HepG2 (cell line): ENCODE data around the gene YIPF4. TPM values are rescaled to one million over a fixed set of nuclear protein-coding genes. Genes with fewer than 3 reads are reported as not detected.

ENCODE experiments used
- ARNT ChIP-seq: fragments of 450-650 bp; IDR thresholded peaks from 2 replicates; pipeline ENCODE4 v1.6.1; 2017
- DNMT3B ChIP-seq: conservative IDR thresholded peaks from 2 replicates; pipeline ENCODE4 v1.6.1; 2016; ENCODE audit warnings: missing biosample characterization, control low read depth
- GMEB2 ChIP-seq: IDR thresholded peaks from 2 replicates; pipeline ENCODE4 v1.6.1; 2016; ENCODE audit warnings: missing biosample characterization, missing genetic modification reagents, low read depth
- HDAC2 ChIP-seq: sonication (generic); formaldehyde crosslinking; IDR thresholded peaks from 2 replicates; pipeline ENCODE4 v1.4.0; 2020; ENCODE audit warnings: missing genetic modification reagents
- HNRNPUL1 ChIP-seq: fragments of 200-400 bp; formaldehyde crosslinking; IDR thresholded peaks from 2 replicates; pipeline ENCODE4 v1.6.1; 2017; ENCODE audit warnings: low read depth, mild to moderate bottlenecking, low read length, moderate library complexity
- MTA3 ChIP-seq: sonication (generic); formaldehyde crosslinking; IDR thresholded peaks from 2 replicates; pipeline ENCODE4 v1.4.0; 2020; ENCODE audit warnings: missing genetic modification reagents
- NFE2L2 ChIP-seq: fragments of 150-350 bp; IDR thresholded peaks from 2 replicates; pipeline ENCODE4 v1.6.1; 2014; ENCODE audit warnings: low read length
- RBM22 ChIP-seq: fragments of 200-400 bp; formaldehyde crosslinking; optimal IDR thresholded peaks from 2 replicates; pipeline ENCODE3; 2017; ENCODE audit warnings: mild to moderate bottlenecking, low read length, moderate library complexity
- RBM39 ChIP-seq: fragments of 200-400 bp; formaldehyde crosslinking; IDR thresholded peaks from one replicate; pipeline ENCODE4 v1.6.1; 2018; ENCODE audit warnings: antibody characterized with exemption, mild to moderate bottlenecking, low read depth, low read length; ENCODE audit not compliant: poor library complexity, severe bottlenecking
- RFXANK ChIP-seq: IDR thresholded peaks from 2 replicates; pipeline ENCODE4 v1.6.1; 2016
- SUZ12 ChIP-seq: fragments of 150-350 bp; IDR thresholded peaks from 2 replicates; pipeline ENCODE4 v1.6.1; 2014; ENCODE audit warnings: low read depth, low read length
- TFE3 ChIP-seq: IDR thresholded peaks from 2 replicates; pipeline ENCODE4 v1.6.1; 2016
- THAP7 ChIP-seq: sonication (generic); formaldehyde crosslinking; IDR thresholded peaks from 2 replicates; pipeline ENCODE4 v1.8.1; 2023; ENCODE audit warnings: mild to moderate bottlenecking, missing genetic modification reagents
- TRIM24 ChIP-seq: sonication (generic); formaldehyde crosslinking; IDR thresholded peaks from 2 replicates; pipeline ENCODE4 v1.8.0; 2022; ENCODE audit warnings: mild to moderate bottlenecking, missing genetic modification reagents
- TSC22D2 ChIP-seq: sonication (generic); formaldehyde crosslinking; IDR thresholded peaks from 2 replicates; pipeline ENCODE4 v1.5.1; 2020; ENCODE audit warnings: missing genetic modification reagents, mild to moderate bottlenecking, borderline replicate concordance
- UBTF ChIP-seq: sonication (generic); formaldehyde crosslinking; IDR thresholded peaks from 2 replicates; pipeline ENCODE4 v1.4.0; 2020; ENCODE audit warnings: mild to moderate bottlenecking, missing genetic modification reagents
- ZNF333 ChIP-seq: sonication (generic); formaldehyde crosslinking; IDR thresholded peaks from 2 replicates; pipeline ENCODE4 v1.4.0; 2020; ENCODE audit warnings: mild to moderate bottlenecking, missing genetic modification reagents, borderline replicate concordance
- ZNF558 ChIP-seq: sonication (generic); formaldehyde crosslinking; IDR thresholded peaks from 2 replicates; pipeline ENCODE4 v1.9.0; 2022; ENCODE audit warnings: mild to moderate bottlenecking, missing genetic modification reagents, borderline replicate concordance
- ZNF737 ChIP-seq: sonication (generic); formaldehyde crosslinking; IDR thresholded peaks from 2 replicates; pipeline ENCODE4 v1.5.0; 2020; ENCODE audit warnings: missing genetic modification reagents, mild to moderate bottlenecking, borderline replicate concordance
- ZNF782 ChIP-seq: sonication (generic); formaldehyde crosslinking; IDR thresholded peaks from 2 replicates; pipeline ENCODE4 v1.4.0; 2020; ENCODE audit warnings: missing genetic modification reagents, mild to moderate bottlenecking, borderline replicate concordance
- ZNF879 ChIP-seq: sonication (generic); formaldehyde crosslinking; IDR thresholded peaks from 2 replicates; pipeline ENCODE4 v1.8.1; 2023; ENCODE audit warnings: missing genetic modification reagents
- polyA plus RNA-seq, 8 experiments: library from polyadenylated mRNA; depleted of rRNA in 3 of 8; stranded (reverse) in 7 of 8; unstranded in 1 of 8; fragments of >200 nt; fragmentation: Illumina TruSeq in 4 of 8; extraction: Trizol in 4 of 8; gene quantifications; 2 replicates each; pipeline versions ENCODE4 v1.2.1 to v1.2.3, GENCODE V29; 2011 to 2016; ENCODE audit warnings: low read depth in 4 of 8, missing spikeins in 1 of 8, mixed read lengths in 1 of 8; ENCODE audit not compliant: insufficient read depth in 1 of 8
- total RNA-seq, 5 experiments: library from RNA; depleted of rRNA; stranded (reverse); fragments of >200 nt; fragmentation: Illumina TruSeq; extraction: Trizol; gene quantifications; 2 replicates each; pipeline ENCODE4 v1.2.3, GENCODE V29; 2016; ENCODE audit warnings: low read depth in 1 of 5
- TF ChIP-seq, protein P1 (sequence below): sonication (generic); formaldehyde crosslinking; IDR thresholded peaks from 2 replicates; pipeline ENCODE4 v1.4.0; 2020; ENCODE audit warnings: missing genetic modification reagents; ENCODE audit errors: not compliant biosample characterization

YIPF4 gene
- total and polyA plus RNA-seq, 2 of the 13 experiments (the other 11 are each of a cell fraction or from before 2014, with no cell fraction given) = 19.0 to 43.9 TPM

DNA sequence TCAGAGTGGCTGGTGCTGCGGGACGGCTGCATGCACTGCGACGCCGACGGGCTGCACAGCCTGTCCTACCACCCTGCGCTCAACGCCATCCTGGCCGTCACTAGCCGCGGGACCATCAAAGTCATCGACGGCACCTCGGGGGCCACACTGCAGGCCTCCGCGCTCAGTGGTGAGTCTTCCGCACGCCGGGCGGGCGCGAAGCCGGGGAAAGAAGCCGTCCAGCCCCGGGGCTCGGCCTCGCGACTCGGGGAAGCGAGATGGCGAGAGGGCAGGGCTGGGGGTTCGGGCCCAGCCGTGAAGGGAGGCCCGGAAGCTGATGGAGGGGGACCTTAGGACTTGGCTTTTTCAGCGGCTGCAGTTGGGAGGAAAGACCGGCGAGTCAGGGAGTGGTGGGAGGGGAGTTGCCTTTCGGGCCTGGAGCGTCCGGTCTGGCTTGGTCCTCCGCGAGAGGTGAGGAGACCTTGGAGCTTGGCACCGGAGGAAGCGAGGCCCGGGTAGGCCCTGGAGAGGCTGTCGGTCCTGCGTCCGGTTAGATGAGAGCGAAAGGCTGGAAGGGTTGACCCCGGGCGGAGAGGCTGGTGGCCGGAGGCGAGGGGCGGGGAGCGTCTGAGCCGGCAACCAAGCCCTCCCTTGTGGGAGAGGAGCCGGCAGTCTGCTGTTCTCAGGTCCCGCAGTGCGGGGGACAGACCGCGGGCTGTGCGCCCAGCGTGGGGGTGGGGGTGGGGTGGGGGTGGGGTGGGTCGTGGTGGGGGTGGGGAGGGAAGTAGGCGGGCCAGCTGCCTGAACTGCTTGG lies 79.8 kb downstream of the YIPF4 start (continued):
- TF ChIP-seq TFE3 = peak; percentile 39; the same call in 1 of the 2 replicates
- TF ChIP-seq ZNF782 (CRISPR knock-in tag) = peak; percentile 40; the same call in 1 of the 2 replicates
- no peak for TF ChIP-seq ZNF879 (CRISPR knock-in tag)
- TF ChIP-seq HDAC2 (CRISPR knock-in tag) = no peak; the same call in 1 of the 2 replicates
- no peak for TF ChIP-seq GMEB2 (CRISPR knock-in tag)
- no peak for TF ChIP-seq MTA3 (CRISPR knock-in tag)
- no peak for TF ChIP-seq TSC22D2 (CRISPR knock-in tag)
- TF ChIP-seq SUZ12 = no peak
- TF ChIP-seq, protein P1, sequence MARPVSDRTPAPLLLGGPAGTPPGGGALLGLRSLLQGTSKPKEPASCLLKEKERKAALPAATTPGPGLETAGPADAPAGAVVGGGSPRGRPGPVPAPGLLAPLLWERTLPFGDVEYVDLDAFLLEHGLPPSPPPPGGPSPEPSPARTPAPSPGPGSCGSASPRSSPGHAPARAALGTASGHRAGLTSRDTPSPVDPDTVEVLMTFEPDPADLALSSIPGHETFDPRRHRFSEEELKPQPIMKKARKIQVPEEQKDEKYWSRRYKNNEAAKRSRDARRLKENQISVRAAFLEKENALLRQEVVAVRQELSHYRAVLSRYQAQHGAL (CRISPR knock-in tag) = no peak
- TF ChIP-seq UBTF (CRISPR knock-in tag) = peak; percentile 84; the same call in 1 of the 2 replicates
- TF ChIP-seq TRIM24 = no peak
- TF ChIP-seq HNRNPUL1 = no peak
- TF ChIP-seq RBM22 = no peak
- TF ChIP-seq RBM39 = no peak
- TF ChIP-seq ZNF737 (CRISPR knock-in tag) = peak; percentile 90; the same call in 1 of the 2 replicates
- no peak; the same call in 1 of the 2 replicates for TF ChIP-seq THAP7
- no peak for TF ChIP-seq ARNT
- TF ChIP-seq ZNF558 (CRISPR knock-in tag) = no peak; the same call in 1 of the 2 replicates
- TF ChIP-seq DNMT3B = 0 out of 2 replicates have a peak, but pooled peaks have one; percentile 75
- TF ChIP-seq ZNF333 (CRISPR knock-in tag) = no peak
- no peak for TF ChIP-seq NFE2L2
- TF ChIP-seq RFXANK (CRISPR knock-in tag) = no peak
